ENCODE measurements around the gene RPRD1A. TPM values are rescaled to one million over a fixed set of nuclear protein-coding genes. Genes with fewer than 3 reads are reported as not detected.
"Not testable (repeated sequence)": the region's sequence is repeated elsewhere in the genome, so short reads cannot be mapped to it uniquely, and the experiment has no call there.

Gene RPRD1A
- total RNA-seq, 4 donors from 2014 or later: 81.4 to 103 (median 92.4) TPM

GRCh38 chr18:35972197-35973000, 95.0 kb downstream of the RPRD1A start, which contains the start of gene RMP24:
Gene RMP24 (plus strand): TSS chr18:35972679.
- TF ChIP-seq CTCF (IDR thresholded peaks at IDR 0.05): no peak
- no peak for TF ChIP-seq EP300 (IDR thresholded peaks at IDR 0.05)
- TF ChIP-seq POLR2A (IDR thresholded peaks at IDR 0.05): peak; percentile 23 to 53
- TF ChIP-seq POLR2AphosphoS5 (IDR thresholded peaks at IDR 0.05): peak; percentile 81

GRCh38 chr18:35971661-35972196, 95.6 kb downstream of the RPRD1A start:
- ATAC-seq: peak; percentile 37
- H3K4me1 ChIP-seq: peaks cover 7 to 38% (median 8%) of the 10 kb centered on the region in 3 donors
- H3K4me3 ChIP-seq: peak overlapping the region; percentile 69 to 87
- WGBS, 2 donors (ENCODE audit: low coverage in 1 of 2): 27 to 42% methylated on average over 11 to 15 of the region's 15 CpGs
- TF ChIP-seq CTCF (IDR thresholded peaks at IDR 0.05): no peak
- no peak for TF ChIP-seq POLR2A (IDR thresholded peaks at IDR 0.05)
- TF ChIP-seq EP300 (IDR thresholded peaks at IDR 0.05): no peak
- no peak for TF ChIP-seq POLR2AphosphoS5 (IDR thresholded peaks at IDR 0.05)
- H3K27ac ChIP-seq: peak overlapping the region; percentile 70 to 97 (median 90)
- H3K27me3 ChIP-seq: no peaks in the 10 kb centered on the region
- H3K9me3 ChIP-seq: no peaks in the 10 kb centered on the region
- peaks cover 0 to 22% of the 10 kb centered on the region in 2 donors for H3K36me3 ChIP-seq

More at GRCh38 chr18:35972197-35973000, 95.0 kb downstream of the RPRD1A start, which contains the start of gene RMP24:
- Histone ChIP-seq H3K4me3 (peak within 1 kb of the TSS; percentile 69 to 87), H3K9me3 (no peaks in the 10 kb centered on the region), H3K27me3 (no peaks in the 10 kb centered on the region), H3K36me3 (peaks cover 0 to 28% of the 10 kb centered on the region in 2 donors), H3K4me1 (peaks cover 7 to 38% (median 8%) of the 10 kb centered on the region in 3 donors), H3K27ac (peak within 1 kb of the TSS; percentile 70 to 97 (median 90))
- ATAC-seq: peak; percentile 97
- WGBS, 2 donors (ENCODE audit: low coverage in 1 of 2): 0% methylated on average over 15 to 45 of the region's 73 CpGs

- peaks cover 0 to 1% of the 10 kb centered on the region in 2 donors for H3K36me3 ChIP-seq
- H3K27ac ChIP-seq: no peak overlapping the region
- H3K27me3 ChIP-seq: no peaks in the 10 kb centered on the region
- no peak overlapping the region for H3K4me3 ChIP-seq
- TF ChIP-seq CTCF (IDR thresholded peaks at IDR 0.05) (no peak), POLR2A (IDR thresholded peaks at IDR 0.05) (no peak), EP300 (IDR thresholded peaks at IDR 0.05) (no peak)
- H3K9me3 ChIP-seq: no peaks in the 10 kb centered on the region
- no peak for ATAC-seq
- peaks cover 7 to 31% (median 8%) of the 10 kb centered on the region in 3 donors for H3K4me1 ChIP-seq
Observed at GRCh38 chr18:35969676-35970075, 97.7 kb downstream of the RPRD1A start.

DNA sequence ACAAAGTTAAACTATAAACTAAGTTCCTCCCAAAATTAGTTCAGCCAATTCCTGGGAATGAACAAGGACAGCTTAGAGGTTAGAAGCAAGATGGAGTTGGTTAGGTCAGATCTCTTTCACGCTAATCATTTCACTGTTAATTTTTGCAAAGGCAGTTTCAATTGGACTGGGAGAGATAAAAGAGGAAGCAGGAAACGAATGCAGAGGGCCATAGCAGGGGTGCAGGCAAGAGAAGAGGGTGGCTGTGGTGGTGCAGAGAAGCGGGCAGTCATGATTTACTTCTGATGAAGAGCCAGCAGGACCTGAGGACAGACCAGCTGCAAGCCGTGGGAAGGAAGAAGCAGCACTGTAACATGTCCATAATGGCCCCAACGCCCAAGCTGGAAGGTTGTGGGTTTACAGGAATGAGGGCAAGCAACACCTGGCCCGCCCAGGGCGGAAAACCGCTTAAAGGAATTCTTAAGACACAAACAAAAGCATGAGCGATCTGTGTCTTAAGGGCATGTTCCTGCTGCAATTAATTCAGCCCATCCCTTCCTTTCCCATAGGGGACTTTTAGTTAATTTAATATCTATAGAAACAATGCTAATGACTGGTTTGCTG, 99.0 kb downstream of the RPRD1A start:
- no peak for ATAC-seq
- TF ChIP-seq EP300 (IDR thresholded peaks at IDR 0.05) (no peak), POLR2A (IDR thresholded peaks at IDR 0.05) (no peak), POLR2AphosphoS5 (IDR thresholded peaks at IDR 0.05) (no peak), CTCF (IDR thresholded peaks at IDR 0.05) (no peak)
- 75 to 79% methylated on average over 9 of the region's 9 CpGs for WGBS, 2 donors (ENCODE audit: low coverage in 1 of 2)
- Histone ChIP-seq H3K4me3 (no peak overlapping the region), H3K4me1 (peaks cover 2 to 18% (median 2%) of the 10 kb centered on the region in 3 donors), H3K27ac (no peak overlapping the region), H3K27me3 (no peaks in the 10 kb centered on the region), H3K9me3 (no peaks in the 10 kb centered on the region), H3K36me3 (no peaks in the 10 kb centered on the region)

DNA sequence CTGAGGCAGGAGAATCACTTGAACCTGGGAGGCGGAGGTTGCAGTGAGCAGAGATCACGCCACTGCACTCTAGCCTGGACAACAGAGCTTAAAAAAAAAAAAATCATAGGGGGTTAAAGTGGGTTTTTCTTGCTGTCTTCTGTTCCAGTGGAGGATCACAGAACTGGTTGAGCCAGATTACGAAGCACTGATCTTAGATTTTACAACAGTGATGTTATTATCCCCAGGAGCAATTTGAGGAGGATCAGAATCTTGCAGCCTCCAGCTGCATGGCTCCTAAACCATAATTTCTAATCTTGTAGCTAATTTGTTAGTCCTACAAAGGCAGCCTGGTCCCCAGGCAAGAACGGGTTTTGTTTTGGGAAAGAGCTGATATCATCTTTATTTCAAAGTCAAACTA, 99.5 kb downstream of the RPRD1A start:
- not testable (repeated sequence) for H3K4me3 ChIP-seq, H3K9me3 ChIP-seq, H3K27ac ChIP-seq, H3K36me3 ChIP-seq, H3K27me3 ChIP-seq, ATAC-seq
- 72 to 100% methylated on average over 2 of the region's 4 CpGs for WGBS, 2 donors (ENCODE audit: low coverage in 1 of 2)
- peaks cover 0 to 13% (median 0%) of the 10 kb centered on the region in 3 donors for H3K4me1 ChIP-seq
